Measurements from ENCODE around the gene NUCB2. TPM values are rescaled to one million over a fixed set of nuclear protein-coding genes. Genes with fewer than 3 reads are reported as not detected.
A peak's percentile ranks its signal among the peaks of the same experiment; 100 is the strongest.

The NUCB2 gene
- total RNA-seq, 1 experiment from 2014 or later: 58.6 TPM

DNA sequence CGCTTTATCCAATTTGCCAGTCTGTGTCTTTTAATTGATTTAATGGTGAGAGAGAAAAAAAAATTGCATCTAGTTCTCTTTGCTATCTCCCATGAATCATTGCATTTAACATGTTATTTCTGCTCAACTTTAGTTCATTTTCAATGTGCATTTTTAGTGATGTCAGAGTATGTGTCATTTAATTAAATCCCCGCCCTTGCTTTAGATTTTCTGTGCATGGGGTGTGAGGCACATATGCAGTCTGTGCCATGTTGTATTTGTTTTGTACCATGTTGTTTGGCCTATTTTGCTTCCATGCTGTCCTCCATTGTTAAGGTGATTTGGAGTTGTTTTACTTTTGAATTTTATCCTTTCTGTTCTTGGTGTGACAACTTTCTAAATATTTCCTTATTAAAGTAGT, 66.7 kb downstream of the NUCB2 start:
- CTCF ChIA-PET: no interaction called here

DNA sequence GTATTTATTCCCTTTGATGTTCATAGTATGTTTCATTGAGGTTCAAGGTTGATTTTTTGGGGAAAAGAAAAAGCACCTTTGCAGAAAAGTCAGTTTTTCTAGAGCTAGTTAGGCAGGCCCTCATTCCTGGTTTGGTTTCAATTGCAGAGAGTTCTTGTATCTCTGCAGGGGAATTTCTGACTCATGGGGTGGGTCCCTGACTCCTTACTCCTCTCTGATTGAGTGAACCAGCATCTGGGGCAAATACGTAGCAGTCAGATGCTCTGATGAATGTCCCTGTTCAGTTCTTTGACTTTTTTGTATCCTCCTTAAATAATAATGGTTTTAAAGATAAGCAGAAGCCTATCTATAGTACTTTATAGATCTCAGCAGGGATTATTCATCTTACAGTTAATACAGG, 67.4 kb downstream of the NUCB2 start:
- intact Hi-C loops (cut with micrococcal nuclease; ENCODE audit: unreplicated experiment): no loop called here
- Mint-ChIP-seq H3K27ac (ENCODE audit: unreplicated experiment) (no peak overlapping the region), H3K27me3 (ENCODE audit: unreplicated experiment) (no peaks in the 10 kb centered on the region), H3K4me3 (ENCODE audit: low read depth, unreplicated experiment) (no peak overlapping the region), H3K4me1 (ENCODE audit: low read depth, unreplicated experiment) (no peaks in the 10 kb centered on the region), H3K9me3 (ENCODE audit: low read depth, unreplicated experiment) (no peaks in the 10 kb centered on the region), H3K36me3 (ENCODE audit: insufficient read depth, unreplicated experiment) (no peaks in the 10 kb centered on the region)
- DNase-seq: no peak
- CTCF ChIA-PET: no interaction called here
- no TSS peak for BruUV-seq (replicated peaks)
- TF ChIP-seq, protein P1, sequence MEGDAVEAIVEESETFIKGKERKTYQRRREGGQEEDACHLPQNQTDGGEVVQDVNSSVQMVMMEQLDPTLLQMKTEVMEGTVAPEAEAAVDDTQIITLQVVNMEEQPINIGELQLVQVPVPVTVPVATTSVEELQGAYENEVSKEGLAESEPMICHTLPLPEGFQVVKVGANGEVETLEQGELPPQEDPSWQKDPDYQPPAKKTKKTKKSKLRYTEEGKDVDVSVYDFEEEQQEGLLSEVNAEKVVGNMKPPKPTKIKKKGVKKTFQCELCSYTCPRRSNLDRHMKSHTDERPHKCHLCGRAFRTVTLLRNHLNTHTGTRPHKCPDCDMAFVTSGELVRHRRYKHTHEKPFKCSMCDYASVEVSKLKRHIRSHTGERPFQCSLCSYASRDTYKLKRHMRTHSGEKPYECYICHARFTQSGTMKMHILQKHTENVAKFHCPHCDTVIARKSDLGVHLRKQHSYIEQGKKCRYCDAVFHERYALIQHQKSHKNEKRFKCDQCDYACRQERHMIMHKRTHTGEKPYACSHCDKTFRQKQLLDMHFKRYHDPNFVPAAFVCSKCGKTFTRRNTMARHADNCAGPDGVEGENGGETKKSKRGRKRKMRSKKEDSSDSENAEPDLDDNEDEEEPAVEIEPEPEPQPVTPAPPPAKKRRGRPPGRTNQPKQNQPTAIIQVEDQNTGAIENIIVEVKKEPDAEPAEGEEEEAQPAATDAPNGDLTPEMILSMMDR (IDR thresholded peaks at IDR 0.05; ENCODE audit: unreplicated experiment): no peak

More for the DNA sequence above, 66.7 kb downstream of the NUCB2 start:
- Mint-ChIP-seq H3K4me1 (ENCODE audit: low read depth, unreplicated experiment) (no peaks in the 10 kb centered on the region), H3K4me3 (ENCODE audit: low read depth, unreplicated experiment) (no peak overlapping the region), H3K36me3 (ENCODE audit: insufficient read depth, unreplicated experiment) (no peaks in the 10 kb centered on the region), H3K27me3 (ENCODE audit: unreplicated experiment) (no peaks in the 10 kb centered on the region), H3K27ac (ENCODE audit: unreplicated experiment) (no peak overlapping the region), H3K9me3 (ENCODE audit: low read depth, unreplicated experiment) (no peaks in the 10 kb centered on the region)
- DNase-seq: no peak
- no TSS peak for BruUV-seq (replicated peaks)
- TF ChIP-seq, protein P1 (IDR thresholded peaks at IDR 0.05; ENCODE audit: unreplicated experiment): no peak
- intact Hi-C loops (cut with micrococcal nuclease; ENCODE audit: unreplicated experiment): no loop called here

DNA sequence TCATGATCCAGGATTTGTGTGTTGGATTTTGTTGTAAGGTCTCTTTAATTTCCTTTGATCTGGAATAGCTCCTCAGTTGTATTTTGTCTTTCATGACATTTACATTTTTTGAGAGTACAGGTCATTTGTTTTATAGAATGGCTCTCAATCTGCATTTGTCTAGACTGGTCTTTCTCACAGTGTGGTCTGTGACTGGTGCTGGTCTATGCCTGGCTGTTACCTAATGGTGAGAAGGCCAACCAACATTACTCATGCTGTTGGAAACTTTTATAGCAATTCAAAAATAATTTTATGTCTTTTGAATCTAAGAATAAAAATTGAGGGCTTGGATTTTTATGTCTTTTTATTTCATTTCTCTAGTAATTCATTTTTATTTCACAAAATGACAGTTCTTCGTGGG, 71.1 kb downstream of the NUCB2 start:
- CTCF ChIA-PET: interaction anchor here (0.6 kb wide), 1 partner anchor 175 kb away, joined by 4 read pairs; no protein-coding TSS in a partner anchor
- Mint-ChIP-seq H3K4me3 (ENCODE audit: low read depth, unreplicated experiment) (no peak overlapping the region), H3K4me1 (ENCODE audit: low read depth, unreplicated experiment) (peaks cover 7% of the 10 kb centered on the region), H3K27me3 (ENCODE audit: unreplicated experiment) (no peaks in the 10 kb centered on the region), H3K27ac (ENCODE audit: unreplicated experiment) (no peak overlapping the region), H3K36me3 (ENCODE audit: insufficient read depth, unreplicated experiment) (peaks cover 14% of the 10 kb centered on the region), H3K9me3 (ENCODE audit: low read depth, unreplicated experiment) (no peaks in the 10 kb centered on the region)
- BruUV-seq (replicated peaks): no TSS peak
- TF ChIP-seq, protein P1 (IDR thresholded peaks at IDR 0.05; ENCODE audit: unreplicated experiment): no peak
- intact Hi-C loops (cut with micrococcal nuclease; ENCODE audit: unreplicated experiment): no loop called here
- DNase-seq: no peak

DNA sequence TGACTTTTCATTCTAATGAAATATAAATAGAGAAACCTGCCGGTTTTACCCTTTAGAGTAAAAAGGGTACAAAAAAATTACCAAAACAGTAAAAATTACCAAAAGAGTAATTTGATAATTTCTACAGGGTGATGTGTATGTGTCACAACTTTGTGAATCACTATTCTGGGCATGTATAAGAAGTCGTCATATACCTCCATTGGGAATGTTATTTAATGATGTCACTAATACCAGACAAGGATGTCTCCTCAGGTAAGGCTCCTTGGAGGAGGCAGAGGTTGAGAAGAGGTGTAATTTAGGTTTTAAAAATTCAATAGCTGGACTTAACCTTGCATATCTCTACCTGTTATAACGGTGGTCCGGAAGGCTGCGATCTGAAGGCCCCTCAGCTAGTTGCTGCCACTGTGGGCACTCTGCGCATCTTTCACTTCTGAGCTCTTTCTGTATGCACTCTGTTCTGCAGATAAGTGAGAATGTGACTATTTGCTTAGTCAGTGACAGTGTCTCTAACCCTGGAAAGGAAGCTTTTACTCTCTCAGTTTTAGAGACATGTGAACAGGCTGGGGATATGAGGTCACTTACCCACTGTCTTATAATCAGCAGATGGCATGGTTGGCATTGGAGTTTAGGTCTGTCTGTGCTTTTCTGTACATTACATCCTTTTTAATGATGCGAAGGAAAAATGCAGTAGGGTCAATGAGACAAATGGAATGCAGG, 74.1 kb downstream of the NUCB2 start:
- no peaks in the 10 kb centered on the region for H3K27me3 Mint-ChIP-seq (ENCODE audit: unreplicated experiment)
- no peaks in the 10 kb centered on the region for H3K9me3 Mint-ChIP-seq (ENCODE audit: low read depth, unreplicated experiment)
- peaks cover 12% of the 10 kb centered on the region for H3K4me1 Mint-ChIP-seq (ENCODE audit: low read depth, unreplicated experiment)
- no peak for DNase-seq
- no TSS peak for BruUV-seq (replicated peaks)
- no peak overlapping the region for H3K27ac Mint-ChIP-seq (ENCODE audit: unreplicated experiment)
- CTCF ChIA-PET: no interaction called here
- intact Hi-C loops (cut with micrococcal nuclease; ENCODE audit: unreplicated experiment): loop anchor here (5.0 kb wide), 1 partner anchor 118 kb away; no protein-coding TSS in a partner anchor
- H3K36me3 Mint-ChIP-seq (ENCODE audit: insufficient read depth, unreplicated experiment): peaks cover 33% of the 10 kb centered on the region
- TF ChIP-seq, protein P1 (IDR thresholded peaks at IDR 0.05; ENCODE audit: unreplicated experiment): no peak
- peak overlapping the region; percentile 70 for H3K4me3 Mint-ChIP-seq (ENCODE audit: low read depth, unreplicated experiment)

All from Calu3 (cell line).